HepG2 (cell line): ENCODE data around the gene DNM3.

Experiments
- DR1 ChIP-seq: sonication (generic); formaldehyde crosslinking; IDR thresholded peaks from 2 replicates; pipeline ENCODE4 v1.8.0; 2021; ENCODE audit warnings: mild to moderate bottlenecking, missing genetic modification reagents, inconsistent platforms
- ELF1 ChIP-seq: sonication (generic); formaldehyde crosslinking; IDR thresholded peaks from 2 replicates; pipeline ENCODE4 v1.4.0; 2020; ENCODE audit warnings: missing genetic modification reagents
- ELF4 ChIP-seq: sonication (generic); formaldehyde crosslinking; IDR thresholded peaks from 2 replicates; pipeline ENCODE4 v1.5.0; 2020; ENCODE audit warnings: missing genetic modification reagents, mild to moderate bottlenecking, moderate library complexity, borderline replicate concordance
- GTF2F1 ChIP-seq: fragments of 150-350 bp; IDR thresholded peaks from 2 replicates; pipeline ENCODE4 v1.6.1; 2014; ENCODE audit warnings: low read length
- JUND ChIP-seq: sonication (generic); formaldehyde crosslinking; IDR thresholded peaks from 2 replicates; pipeline ENCODE4 v1.8.0; 2022; ENCODE audit warnings: mild to moderate bottlenecking, missing genetic modification reagents
- KAT2B ChIP-seq: fragments of 150-350 bp; IDR thresholded peaks from 2 replicates; pipeline ENCODE4 v1.6.1; 2014; ENCODE audit warnings: low read depth, low read length, borderline replicate concordance
- RFX1 ChIP-seq: fragments of 450-650 bp; IDR thresholded peaks from 2 replicates; pipeline ENCODE4 v1.6.1; 2017
- SMARCE1 ChIP-seq: fragments of 450-650 bp; IDR thresholded peaks from 2 replicates; pipeline ENCODE4 v1.6.1; 2017; ENCODE audit warnings: borderline replicate concordance
- ZNF572 ChIP-seq: sonication (generic); formaldehyde crosslinking; IDR thresholded peaks from 2 replicates; pipeline ENCODE4 v1.5.1; 2020; ENCODE audit warnings: mild to moderate bottlenecking, missing genetic modification reagents
- ZNF615 ChIP-seq: sonication (generic); formaldehyde crosslinking; IDR thresholded peaks from 2 replicates; pipeline ENCODE4 v1.5.0; 2020; ENCODE audit warnings: mild to moderate bottlenecking, missing genetic modification reagents, borderline replicate concordance
- TF ChIP-seq, protein P1 (sequence below): sonication (generic); formaldehyde crosslinking; IDR thresholded peaks from 2 replicates; pipeline ENCODE4 v1.8.1; 2022; ENCODE audit warnings: low read depth, mild to moderate bottlenecking, missing genetic modification reagents
- TF ChIP-seq, protein P2 (sequence below): sonication (generic); formaldehyde crosslinking; IDR thresholded peaks from 2 replicates; pipeline ENCODE4 v1.5.0; 2020; ENCODE audit warnings: mild to moderate bottlenecking, missing genetic modification reagents, moderate library complexity

DNA sequence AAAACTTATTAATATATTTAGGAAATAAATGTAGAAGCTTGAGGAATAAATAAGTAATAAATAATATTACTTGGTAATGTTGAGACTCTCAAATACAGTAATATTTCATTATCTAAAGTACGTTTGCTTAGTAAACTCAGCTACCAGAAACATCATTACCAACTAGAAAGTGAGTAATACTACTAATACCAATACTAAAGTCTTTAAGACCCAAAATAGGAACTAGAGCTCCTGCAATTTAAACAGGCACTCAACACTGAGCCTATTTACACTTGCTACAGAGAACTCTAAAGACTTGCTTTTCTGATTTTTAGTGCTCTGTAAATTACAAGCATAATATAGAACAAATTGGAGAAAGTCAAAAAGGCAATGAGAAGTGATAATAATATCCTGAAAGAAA is 565.7 kb downstream of the DNM3 start:
- TF ChIP-seq ELF1 (CRISPR knock-in tag) (no peak), ZNF572 (no peak), SMARCE1 (no peak), RFX1 (no peak), JUND (CRISPR knock-in tag) (no peak), ZNF615 (CRISPR knock-in tag) (no peak), ELF4 (CRISPR knock-in tag) (no peak), DR1 (CRISPR knock-in tag) (no peak), KAT2B (no peak), GTF2F1 (no peak)
- TF ChIP-seq, protein P1, sequence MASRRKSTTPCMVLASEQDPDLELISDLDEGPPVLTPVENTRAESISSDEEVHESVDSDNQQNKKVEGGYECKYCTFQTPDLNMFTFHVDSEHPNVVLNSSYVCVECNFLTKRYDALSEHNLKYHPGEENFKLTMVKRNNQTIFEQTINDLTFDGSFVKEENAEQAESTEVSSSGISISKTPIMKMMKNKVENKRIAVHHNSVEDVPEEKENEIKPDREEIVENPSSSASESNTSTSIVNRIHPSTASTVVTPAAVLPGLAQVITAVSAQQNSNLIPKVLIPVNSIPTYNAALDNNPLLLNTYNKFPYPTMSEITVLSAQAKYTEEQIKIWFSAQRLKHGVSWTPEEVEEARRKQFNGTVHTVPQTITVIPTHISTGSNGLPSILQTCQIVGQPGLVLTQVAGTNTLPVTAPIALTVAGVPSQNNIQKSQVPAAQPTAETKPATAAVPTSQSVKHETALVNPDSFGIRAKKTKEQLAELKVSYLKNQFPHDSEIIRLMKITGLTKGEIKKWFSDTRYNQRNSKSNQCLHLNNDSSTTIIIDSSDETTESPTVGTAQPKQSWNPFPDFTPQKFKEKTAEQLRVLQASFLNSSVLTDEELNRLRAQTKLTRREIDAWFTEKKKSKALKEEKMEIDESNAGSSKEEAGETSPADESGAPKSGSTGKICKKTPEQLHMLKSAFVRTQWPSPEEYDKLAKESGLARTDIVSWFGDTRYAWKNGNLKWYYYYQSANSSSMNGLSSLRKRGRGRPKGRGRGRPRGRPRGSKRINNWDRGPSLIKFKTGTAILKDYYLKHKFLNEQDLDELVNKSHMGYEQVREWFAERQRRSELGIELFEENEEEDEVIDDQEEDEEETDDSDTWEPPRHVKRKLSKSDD (CRISPR knock-in tag), result no peak
- TF ChIP-seq, protein P2, sequence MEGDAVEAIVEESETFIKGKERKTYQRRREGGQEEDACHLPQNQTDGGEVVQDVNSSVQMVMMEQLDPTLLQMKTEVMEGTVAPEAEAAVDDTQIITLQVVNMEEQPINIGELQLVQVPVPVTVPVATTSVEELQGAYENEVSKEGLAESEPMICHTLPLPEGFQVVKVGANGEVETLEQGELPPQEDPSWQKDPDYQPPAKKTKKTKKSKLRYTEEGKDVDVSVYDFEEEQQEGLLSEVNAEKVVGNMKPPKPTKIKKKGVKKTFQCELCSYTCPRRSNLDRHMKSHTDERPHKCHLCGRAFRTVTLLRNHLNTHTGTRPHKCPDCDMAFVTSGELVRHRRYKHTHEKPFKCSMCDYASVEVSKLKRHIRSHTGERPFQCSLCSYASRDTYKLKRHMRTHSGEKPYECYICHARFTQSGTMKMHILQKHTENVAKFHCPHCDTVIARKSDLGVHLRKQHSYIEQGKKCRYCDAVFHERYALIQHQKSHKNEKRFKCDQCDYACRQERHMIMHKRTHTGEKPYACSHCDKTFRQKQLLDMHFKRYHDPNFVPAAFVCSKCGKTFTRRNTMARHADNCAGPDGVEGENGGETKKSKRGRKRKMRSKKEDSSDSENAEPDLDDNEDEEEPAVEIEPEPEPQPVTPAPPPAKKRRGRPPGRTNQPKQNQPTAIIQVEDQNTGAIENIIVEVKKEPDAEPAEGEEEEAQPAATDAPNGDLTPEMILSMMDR (CRISPR knock-in tag), result no peak
